ENCODE data around the gene AIFM1. TPM values are rescaled to one million over a fixed set of nuclear protein-coding genes. Genes with fewer than 3 reads are reported as not detected.
A peak's percentile ranks its signal among the peaks of the same experiment; 100 is the strongest.

Gene AIFM1
- total RNA-seq, 1 donor from 2014 or later, result 30.8 TPM

GRCh38 chrX:130110379-130111219 lies 55.0 kb downstream of the AIFM1 start, which contains the start of gene ELF4:
ELF4 (minus strand) TSS chrX:130110497; CDS start chrX:130081330, 29,167 bp downstream.
- H3K36me3 Mint-ChIP-seq (ENCODE audit: low read depth), result peaks cover 4% of the 10 kb centered on the region
- peak within 1 kb of the TSS; percentile 88 for H3K27ac Mint-ChIP-seq
- H3K27me3 Mint-ChIP-seq, result no peaks in the 10 kb centered on the region
- ATAC-seq (ENCODE audit: low read depth), result peak; percentile 59
- peaks cover 40% of the 10 kb centered on the region for H3K4me1 Mint-ChIP-seq
- DNase-seq, result peak; percentile 44
- CTCF ChIA-PET, result interaction anchor here (0.7 to 4.0 kb wide), 3 partner anchors 9 to 30 kb away, joined by 3 to 28 read pairs (median 4); no protein-coding TSS in a partner anchor
- peak within 1 kb of the TSS; percentile 92 for H3K4me3 Mint-ChIP-seq
- POLR2A ChIA-PET, result interaction anchor here (1.0 to 3.4 kb wide), 6 partner anchors 18 to 55 kb away, joined by 3 to 37 read pairs (median 8); partner anchors contain the start of gene AIFM1
- no peak for TF ChIP-seq CTCF (IDR thresholded peaks at IDR 0.05)
- H3K9me3 Mint-ChIP-seq, result no peaks in the 10 kb centered on the region
- intact Hi-C loops (cut with micrococcal nuclease), result no loop called here

- POLR2A ChIA-PET, result interaction anchor here (0.8 to 3.4 kb wide), 8 partner anchors 12 to 334 kb away, joined by 3 to 37 read pairs (median 8); partner anchors contain the start of gene AIFM1
- Mint-ChIP-seq H3K4me3 (peak overlapping the region; percentile 92), H3K27me3 (no peaks in the 10 kb centered on the region), H3K4me1 (peaks cover 44% of the 10 kb centered on the region), H3K27ac (peak overlapping the region; percentile 88), H3K9me3 (no peaks in the 10 kb centered on the region), H3K36me3 (ENCODE audit: low read depth) (peaks cover 6% of the 10 kb centered on the region)
- ATAC-seq (ENCODE audit: low read depth), result peak; percentile 18
- CTCF ChIA-PET, result interaction anchor here (0.7 to 4.0 kb wide), 4 partner anchors 10 to 29 kb away, joined by 3 to 28 read pairs (median 4); no protein-coding TSS in a partner anchor
- TF ChIP-seq CTCF (IDR thresholded peaks at IDR 0.05), result no peak
- peak; percentile 21 for DNase-seq
- intact Hi-C loops (cut with micrococcal nuclease), result loop anchor here (1.0 to 5.0 kb wide), 5 partner anchors 11 to 793 kb away; partner anchors contain the start of gene ENOX2
Observed at GRCh38 chrX:130109429-130110378, 55.9 kb downstream of the AIFM1 start.

GRCh38 chrX:130108647-130109428 lies 56.8 kb downstream of the AIFM1 start:
- intact Hi-C loops (cut with micrococcal nuclease), result loop anchor here (1.0 to 5.0 kb wide), 5 partner anchors 11 to 793 kb away; partner anchors contain the start of gene ENOX2
- ChIA-PET POLR2A (interaction anchor here (0.8 to 3.4 kb wide), 8 partner anchors 13 to 333 kb away, joined by 3 to 37 read pairs (median 8); partner anchors contain the start of gene AIFM1), CTCF (interaction anchor here (1.2 to 4.0 kb wide), 3 partner anchors 12 to 28 kb away, joined by 3 to 28 read pairs (median 4); no protein-coding TSS in a partner anchor)
- no peaks in the 10 kb centered on the region for H3K27me3 Mint-ChIP-seq
- H3K36me3 Mint-ChIP-seq (ENCODE audit: low read depth), result peaks cover 10% of the 10 kb centered on the region
- H3K9me3 Mint-ChIP-seq, result no peaks in the 10 kb centered on the region
- peak overlapping the region; percentile 92 for H3K4me3 Mint-ChIP-seq
- H3K27ac Mint-ChIP-seq, result peak overlapping the region; percentile 88
- ATAC-seq (ENCODE audit: low read depth), result peak; percentile 63
- no peak for DNase-seq
- peaks cover 52% of the 10 kb centered on the region for H3K4me1 Mint-ChIP-seq
- TF ChIP-seq CTCF (IDR thresholded peaks at IDR 0.05), result no peak

- no peak for DNase-seq
- POLR2A ChIA-PET, result interaction anchor here (0.6 kb wide), 1 partner anchor 505 kb away, joined by 4 read pairs; no protein-coding TSS in a partner anchor
- Mint-ChIP-seq H3K4me3 (no peak overlapping the region), H3K4me1 (peaks cover 63% of the 10 kb centered on the region), H3K27ac (peak overlapping the region; percentile 56), H3K36me3 (ENCODE audit: low read depth) (peaks cover 11% of the 10 kb centered on the region), H3K27me3 (no peaks in the 10 kb centered on the region), H3K9me3 (no peaks in the 10 kb centered on the region)
- no peak for ATAC-seq (ENCODE audit: low read depth)
- intact Hi-C loops (cut with micrococcal nuclease), result loop anchor here (5.0 kb wide), 1 partner anchor 796 kb away; the partner anchor contains the start of gene ENOX2
- CTCF ChIA-PET, result no interaction called here
- TF ChIP-seq CTCF (IDR thresholded peaks at IDR 0.05), result no peak
Observed at GRCh38 chrX:130106071-130106470, 59.6 kb downstream of the AIFM1 start.
